HG03439 (cell line): ENCODE data around the gene AKAP8L.

ENCODE experiments used
- ATAC-seq: cut with Tn5 transposase; IDR thresholded peaks from one replicate; pipeline ENCODE4 v1.9.1; 2021; ENCODE audit warnings: mild to moderate bottlenecking, moderate library complexity; ENCODE audit not compliant: unreplicated experiment

Gene AKAP8L

GRCh38 chr19:15418579-15419412 lies at the start of gene AKAP8L:
TSS of gene AKAP8L (minus strand) at chr19:15418988. CDS start at chr19:15418923, 65 bp downstream.
- ATAC-seq, result peak; percentile 93

- ATAC-seq, result no peak
These were observed 49.0 kb upstream of the AKAP8L start for GRCh38 chr19:15467734-15468214.

GRCh38 chr19:15466851-15467733 lies 48.3 kb upstream of the AKAP8L start:
- no peak for ATAC-seq

- ATAC-seq, result no peak
These were observed 45.9 kb upstream of the AKAP8L start, which contains the start of gene RASAL3 for GRCh38 chr19:15464394-15465385. TSS of gene RASAL3 (minus strand) at chr19:15464544. CDS start at chr19:15464358, 186 bp downstream.

GRCh38 chr19:15463861-15464371 lies 45.1 kb upstream of the AKAP8L start:
- no peak for ATAC-seq

- ATAC-seq, result no peak
These were observed 42.9 kb upstream of the AKAP8L start for GRCh38 chr19:15461694-15462093.

- no peak for ATAC-seq
These were observed 39.1 kb upstream of the AKAP8L start for GRCh38 chr19:15457701-15458484.

GRCh38 chr19:15456871-15457700 lies 38.3 kb upstream of the AKAP8L start:
- ATAC-seq, result no peak

GRCh38 chr19:15456441-15456840 lies 37.7 kb upstream of the AKAP8L start:
- ATAC-seq, result no peak

- ATAC-seq, result no peak
These were observed 37.2 kb upstream of the AKAP8L start for GRCh38 chr19:15455996-15456395.

- no peak for ATAC-seq
These were observed 35.4 kb upstream of the AKAP8L start for GRCh38 chr19:15453906-15454860.

GRCh38 chr19:15453091-15453578 lies 34.3 kb upstream of the AKAP8L start:
- no peak for ATAC-seq

- no peak for ATAC-seq
These were observed 33.6 kb upstream of the AKAP8L start for GRCh38 chr19:15452111-15453047.

- ATAC-seq, result no peak
These were observed 31.7 kb upstream of the AKAP8L start for GRCh38 chr19:15450528-15450890.

GRCh38 chr19:15449620-15450527 lies 31.1 kb upstream of the AKAP8L start, which contains the start of gene WIZ:
TSS of gene WIZ (minus strand) at chr19:15449956. CDS start at chr19:15448307, 1,649 bp downstream.
- no peak for ATAC-seq
